HuH-7.5 (cell line): ENCODE results near the gene CARD10.
"Not testable (repeated sequence)": the region's sequence is repeated elsewhere in the genome, so short reads cannot be mapped to it uniquely, and the experiment has no call there.

Source experiments
- DNase-seq: peaks from one replicate; pipeline ENCODE4 v3.0.0; 2011; ENCODE audit warnings: low spot score

Gene CARD10

DNA sequence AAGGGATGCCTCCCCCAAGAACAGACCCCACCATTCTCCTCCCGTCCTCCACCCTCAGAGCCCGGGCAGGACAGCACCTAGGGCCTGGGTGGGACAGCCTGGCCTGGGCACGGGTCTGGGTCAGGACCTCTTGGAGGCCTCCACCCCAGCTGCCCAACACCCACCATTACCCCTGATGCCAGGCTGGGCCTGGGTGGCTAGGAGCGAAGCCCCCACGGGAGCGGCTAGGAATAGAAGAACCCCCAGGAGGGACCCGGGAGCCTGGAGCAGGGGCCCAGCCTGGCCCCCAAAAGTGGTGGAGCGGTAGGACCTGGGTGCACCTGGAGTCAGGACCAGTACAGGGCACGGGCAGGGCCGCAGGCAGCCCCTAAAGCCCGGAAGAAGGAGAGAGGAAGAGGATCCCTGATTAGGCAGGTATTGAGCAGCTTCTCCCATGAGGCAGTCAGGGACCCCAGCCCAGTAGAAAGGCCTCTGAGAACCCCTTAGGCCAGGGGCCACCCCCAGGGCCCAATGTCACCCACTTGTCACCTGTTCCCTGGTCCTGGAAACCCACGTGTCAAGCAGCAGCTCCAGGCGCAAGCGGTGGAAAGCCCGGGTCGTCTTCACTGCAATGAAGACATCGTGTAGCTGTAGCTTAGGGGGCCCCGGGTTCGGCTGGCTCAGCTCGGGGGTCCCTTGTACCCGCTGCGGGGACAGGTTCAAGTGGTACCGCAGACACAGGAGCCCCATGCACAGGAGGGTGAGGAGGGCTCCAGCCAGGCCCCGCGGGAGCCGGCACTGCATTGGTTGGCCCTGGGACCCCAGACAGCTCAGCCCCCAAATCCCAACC lies 33.6 kb downstream of the CARD10 start:
- no peak for DNase-seq

DNA sequence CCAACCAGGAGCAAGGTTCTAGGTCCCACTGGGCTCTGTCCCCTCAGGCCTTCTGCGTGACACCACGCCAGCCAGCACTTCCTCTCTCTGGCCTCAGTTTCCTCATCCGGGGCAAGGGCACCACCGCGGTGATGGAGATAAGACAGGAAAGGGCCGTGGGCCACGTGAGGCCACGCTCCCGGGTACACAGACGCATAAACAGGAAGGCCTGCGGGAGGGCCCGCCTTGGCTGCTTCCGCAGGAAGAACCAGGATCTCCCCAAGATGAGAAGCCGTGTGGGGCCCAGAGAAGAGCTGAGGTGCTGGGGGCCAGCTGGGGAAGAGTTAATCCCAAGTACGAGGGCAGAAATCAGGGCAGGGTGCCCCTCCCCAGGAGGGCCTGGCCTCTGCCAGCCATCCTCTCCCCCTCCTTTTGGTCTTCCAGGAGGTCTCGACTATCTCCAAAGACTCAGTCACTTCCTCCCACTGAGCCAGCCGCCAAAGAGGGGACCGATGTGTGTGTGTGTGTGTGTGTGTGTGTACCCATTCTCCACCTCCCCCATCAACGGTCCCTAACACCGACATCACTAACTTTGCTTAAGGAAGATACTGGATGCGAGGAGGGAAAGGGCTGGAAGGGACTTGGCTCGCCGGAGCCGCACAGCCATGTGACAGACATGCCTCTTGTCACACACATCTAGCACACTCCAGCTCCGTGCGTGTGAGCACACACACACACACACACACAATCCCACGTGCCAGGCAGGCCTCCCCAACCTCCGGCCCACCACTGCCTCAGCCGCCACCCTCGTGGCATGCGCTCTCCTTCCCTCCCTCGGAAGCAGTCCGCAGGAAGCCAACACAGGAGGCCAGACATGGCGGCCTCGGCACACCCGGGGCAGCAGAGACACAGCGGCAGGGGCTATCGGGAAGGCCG lies 34.5 kb downstream of the CARD10 start:
- no peak for DNase-seq

DNA sequence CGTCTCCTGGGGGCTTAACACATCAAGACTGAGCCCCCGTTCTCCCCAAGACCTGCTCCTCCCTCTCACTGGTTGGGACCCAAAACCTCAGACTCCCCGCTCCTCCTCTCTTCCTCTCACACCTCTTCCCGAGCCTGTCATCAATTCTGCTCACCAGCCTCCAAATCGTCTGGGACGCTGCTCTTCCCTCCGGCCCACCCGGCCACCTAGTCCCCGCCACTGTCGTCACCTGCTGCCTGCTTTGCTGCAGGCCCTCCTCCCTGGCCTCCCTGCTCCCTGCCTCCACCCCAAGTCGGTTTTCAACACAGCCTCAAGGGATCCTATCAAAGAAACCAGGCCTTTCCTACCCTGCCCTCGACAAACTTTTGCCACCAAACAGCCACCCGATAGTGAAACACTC lies 36.2 kb downstream of the CARD10 start:
- no peak for DNase-seq

DNA sequence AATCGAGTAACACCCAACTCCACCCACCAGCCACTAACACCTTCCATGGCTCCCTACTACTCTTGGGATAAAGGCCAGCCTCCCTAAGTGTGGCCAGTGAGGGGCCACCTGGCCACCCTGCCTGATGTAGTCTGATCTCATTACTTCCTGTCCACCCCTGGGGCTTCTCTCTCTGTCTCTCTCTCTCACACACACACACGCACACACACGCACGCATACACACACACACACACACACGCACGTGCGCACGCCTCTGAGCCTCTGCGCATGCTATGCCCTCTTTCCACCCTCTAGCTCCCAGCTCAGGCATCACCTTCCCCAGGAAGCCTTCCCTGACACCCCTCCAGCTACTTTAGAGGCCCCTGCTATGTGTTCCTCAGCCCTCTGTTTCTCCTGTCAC lies 37.0 kb downstream of the CARD10 start:
- DNase-seq = no peak

DNA sequence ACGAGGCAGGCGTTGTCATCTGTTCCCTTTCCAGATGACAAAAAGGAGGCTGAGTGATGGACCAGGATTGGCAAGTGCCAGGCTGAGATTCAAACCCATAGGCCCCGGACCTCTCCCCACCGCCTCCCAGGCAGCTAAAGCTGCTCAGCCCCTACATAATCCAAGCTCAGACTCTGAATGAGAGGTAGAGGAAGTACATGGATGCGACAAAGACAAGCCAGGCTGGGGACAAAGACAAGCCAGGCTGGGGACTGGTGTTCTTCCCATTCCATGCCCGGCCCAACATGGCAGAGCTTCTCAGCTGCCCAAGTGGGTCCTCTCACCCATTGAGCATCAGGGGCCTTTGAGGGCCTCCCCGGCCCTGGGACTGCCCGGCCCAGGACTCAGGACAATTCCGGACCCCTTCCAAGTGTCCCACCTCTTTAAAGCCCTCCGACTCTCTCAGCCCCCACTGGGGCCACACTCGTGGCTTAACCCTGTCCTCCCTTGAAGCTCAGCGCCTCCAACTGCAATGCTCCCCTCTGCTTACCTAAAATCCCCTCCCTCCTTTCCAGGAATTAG lies 37.8 kb downstream of the CARD10 start:
- DNase-seq = no peak

DNA sequence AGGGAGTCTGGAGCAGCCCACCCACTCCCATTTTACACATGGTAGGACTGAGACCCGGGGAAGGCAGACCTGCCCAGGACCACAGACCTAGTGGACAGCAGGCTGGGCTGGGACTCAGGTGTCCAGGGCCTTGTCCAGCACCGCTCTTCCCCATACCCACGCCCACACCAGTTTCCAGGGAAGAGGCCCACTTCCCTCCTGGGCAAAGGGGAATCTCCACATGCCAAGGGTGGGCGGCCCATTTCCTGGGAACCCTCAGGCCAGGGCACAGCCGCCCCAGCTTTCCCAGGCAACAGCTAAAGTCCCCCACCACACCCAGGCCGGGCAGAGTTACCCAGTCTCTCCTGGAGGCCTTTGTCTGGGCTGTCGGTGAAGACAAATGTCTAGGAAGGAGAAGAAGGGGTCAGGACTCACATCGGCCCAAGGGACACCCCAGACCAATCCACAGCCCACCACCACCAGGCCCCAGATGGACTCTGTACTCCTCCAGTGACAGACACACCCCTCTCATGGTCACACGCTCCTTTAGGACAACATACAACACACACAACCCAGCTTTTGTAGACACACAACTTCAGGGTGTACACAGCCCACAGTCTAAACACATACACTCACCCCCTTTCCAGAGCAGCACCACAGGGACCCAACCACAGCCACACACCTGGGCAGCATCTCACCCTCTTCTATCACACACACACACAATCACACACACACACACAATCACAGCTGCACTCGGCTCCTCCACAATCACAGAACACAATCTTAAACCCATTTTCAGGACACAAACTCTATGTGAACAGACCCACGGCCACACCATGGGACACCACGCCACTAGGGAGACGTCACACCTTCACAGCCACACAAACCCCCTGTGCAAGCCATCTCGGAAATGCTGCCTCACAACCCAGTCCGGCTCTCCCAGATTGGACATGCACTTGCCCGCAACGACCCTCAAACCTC lies 38.5 kb downstream of the CARD10 start:
- no peak for DNase-seq

DNA sequence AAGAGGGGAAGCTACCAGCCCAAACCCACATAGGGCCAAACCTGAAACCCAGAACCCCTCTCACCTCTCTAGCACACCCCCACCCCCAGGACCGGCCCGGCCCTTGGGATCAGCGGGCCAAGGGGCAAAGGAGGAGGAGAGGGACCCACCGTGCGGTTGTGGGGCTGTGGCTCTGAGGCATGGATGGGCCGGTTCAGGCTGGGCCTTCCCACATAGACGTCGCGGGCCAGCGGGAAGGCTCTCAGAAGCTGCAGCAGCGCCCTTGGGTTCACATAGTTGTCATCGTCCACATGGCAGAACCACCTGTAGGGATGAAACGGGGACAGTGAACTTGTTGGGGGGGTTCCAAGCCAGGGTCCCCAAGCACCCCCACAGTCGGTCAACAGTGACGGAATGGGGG lies 40.0 kb downstream of the CARD10 start:
- DNase-seq = no peak

DNA sequence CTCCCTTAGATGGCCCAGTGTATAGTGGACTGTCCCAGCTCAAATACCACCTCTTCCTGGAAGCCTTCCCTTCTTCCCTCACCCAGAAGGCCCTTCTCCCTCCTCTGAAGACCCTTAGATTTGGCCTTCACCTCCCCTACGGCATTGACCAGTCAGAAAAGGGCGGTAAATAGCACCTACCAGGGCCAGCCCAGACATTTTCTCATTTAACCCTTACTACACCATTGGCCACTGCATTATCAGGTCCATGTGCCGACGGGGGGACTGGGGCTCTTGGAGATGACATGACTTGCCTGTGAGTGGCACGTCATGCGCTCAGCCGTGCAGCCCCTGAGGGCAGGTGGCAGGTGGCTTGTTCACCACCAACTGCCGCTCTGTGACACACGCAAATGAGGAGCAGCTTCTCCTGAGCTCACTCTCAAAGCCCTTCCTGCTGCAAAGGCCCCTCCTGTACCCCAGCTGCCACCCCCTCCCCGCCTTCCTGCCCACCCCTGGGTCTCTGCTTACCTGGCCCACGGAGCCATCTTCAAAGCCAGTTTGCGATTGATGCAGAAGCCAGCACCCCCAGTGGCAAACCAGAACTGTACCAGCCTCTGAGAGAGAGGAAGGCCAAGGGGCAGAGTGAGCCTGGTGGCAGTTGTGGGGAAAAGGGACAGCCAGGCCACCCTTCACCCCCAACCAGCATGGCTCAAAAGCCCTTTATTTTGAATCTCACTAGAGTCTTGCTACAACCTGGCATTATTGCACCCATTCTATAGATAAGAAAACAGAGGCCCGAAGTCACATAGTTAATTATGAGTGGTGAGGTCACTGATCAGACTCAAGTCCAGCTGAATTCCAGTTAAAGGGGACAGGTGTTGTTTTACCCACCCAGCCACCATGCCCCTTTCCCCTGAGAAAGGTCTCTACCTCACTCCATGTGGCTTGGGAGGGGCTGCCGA lies 42.6 kb downstream of the CARD10 start:
- DNase-seq = no peak

DNA sequence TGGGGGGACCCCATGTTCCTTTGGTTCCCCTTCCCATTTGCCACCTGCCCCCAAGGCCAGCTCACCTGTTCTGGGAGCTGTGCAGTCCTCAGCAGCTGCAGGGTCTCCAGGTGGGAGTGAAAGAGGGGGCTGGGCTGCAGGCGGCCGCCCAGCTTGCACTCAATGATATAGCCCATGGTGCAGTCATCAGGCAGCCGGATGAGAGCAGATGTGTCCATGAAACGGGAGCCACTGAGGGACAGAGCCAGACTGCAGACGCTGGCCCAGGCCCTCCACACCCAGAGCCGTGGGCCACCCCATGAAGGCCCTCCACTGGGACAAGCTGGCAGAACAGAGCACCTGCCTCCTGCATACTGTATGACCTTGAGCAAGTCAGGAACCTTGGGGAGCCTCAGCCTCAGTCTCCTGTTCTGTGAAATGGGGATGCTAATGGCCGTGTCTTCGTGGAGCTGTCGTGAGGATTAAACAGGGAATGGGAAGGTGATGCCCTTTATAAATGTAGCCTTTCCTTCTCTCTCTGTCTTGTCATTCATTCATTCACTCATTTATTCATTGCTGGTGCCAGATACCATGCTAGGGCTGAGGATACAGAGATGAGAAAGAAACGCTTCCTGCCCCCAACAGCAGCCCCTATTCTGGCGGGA lies 44.6 kb downstream of the CARD10 start:
- no peak for DNase-seq

DNA sequence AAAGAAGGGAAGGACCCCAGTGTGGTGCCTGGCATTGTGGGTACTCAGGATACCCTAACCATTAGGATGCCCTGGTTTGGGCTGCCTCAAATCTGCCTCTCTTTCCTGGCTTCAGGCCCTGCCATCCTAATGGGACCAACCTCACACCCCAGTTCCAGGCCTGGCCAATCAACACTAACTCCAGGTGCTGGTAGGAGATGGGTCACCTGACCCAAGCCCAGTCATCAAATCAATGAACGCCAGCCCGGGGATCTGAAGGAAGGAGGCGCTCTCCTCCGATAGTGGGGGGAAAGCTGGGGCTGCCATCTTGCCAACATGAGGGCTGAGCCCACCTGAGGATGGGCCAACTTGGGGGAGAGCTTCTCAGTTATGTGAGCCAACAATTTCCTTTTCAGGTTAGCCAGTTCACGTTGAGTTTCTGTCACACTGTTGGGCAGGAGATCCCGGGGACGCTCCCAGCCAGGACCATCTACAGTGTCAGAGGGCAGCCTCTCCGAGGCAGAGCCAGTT lies 45.7 kb downstream of the CARD10 start:
- no peak for DNase-seq

DNA sequence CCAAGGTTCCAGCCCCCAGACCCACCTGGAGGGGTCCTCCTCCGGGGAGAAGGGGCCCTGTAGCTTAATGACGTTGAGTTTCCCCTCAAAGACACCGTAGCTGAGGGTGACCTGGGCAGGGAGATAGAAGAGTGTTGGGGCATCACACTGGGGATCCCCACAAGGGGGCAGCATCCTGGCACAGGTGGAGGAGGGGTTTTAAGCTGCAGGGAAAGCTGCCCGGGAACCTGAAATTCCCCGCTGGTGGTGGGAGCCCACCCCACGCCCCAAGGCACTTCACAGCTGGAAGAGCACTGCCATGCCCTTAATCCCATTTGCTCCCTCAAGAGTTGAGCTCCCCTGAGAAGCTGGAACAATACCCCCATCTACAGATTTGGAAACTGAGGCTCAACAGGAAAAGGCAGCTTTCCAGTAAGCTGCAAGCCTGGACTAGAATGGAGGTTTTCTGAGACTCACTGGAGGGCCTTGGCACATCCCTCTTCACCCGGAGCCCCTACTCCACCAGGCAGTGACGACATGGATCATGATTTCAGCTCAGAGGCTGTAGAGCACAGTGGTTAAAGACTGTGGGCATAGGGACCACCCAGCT lies 46.7 kb downstream of the CARD10 start:
- DNase-seq = peak; percentile 81

DNA sequence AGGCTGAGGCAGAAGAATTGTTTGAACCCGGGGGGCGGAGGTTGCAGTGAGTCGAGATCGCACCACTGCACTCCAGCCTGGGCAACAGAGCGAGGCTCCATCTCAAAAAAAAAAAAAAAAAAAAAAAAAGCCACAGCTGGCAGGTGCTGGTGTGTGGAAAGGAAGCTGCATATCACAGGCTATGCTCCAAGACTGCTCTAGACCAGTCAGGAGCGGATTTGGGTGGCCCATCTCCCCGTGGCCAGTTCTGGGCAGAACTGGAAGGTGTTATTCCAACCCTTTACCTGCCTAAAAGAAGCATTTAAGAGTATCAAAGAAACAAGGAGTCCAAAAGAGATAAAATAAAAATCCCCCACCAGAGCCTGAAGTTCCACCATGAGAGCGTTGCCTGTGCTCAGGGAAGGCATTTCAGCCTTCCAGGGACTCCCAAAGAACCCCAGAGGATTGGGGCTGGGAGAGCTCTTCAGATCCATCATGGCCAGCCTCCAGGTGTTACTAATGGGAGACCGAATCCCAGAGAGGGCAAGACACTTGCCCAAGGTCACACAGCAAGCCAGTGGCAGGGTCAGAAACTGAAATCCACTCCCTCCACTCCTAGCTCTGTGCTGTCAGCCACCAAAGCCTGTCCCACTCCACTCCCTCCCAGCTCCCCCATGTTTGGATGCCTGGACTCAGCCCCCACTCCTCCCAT lies 47.3 kb downstream of the CARD10 start:
- DNase-seq = no peak

DNA sequence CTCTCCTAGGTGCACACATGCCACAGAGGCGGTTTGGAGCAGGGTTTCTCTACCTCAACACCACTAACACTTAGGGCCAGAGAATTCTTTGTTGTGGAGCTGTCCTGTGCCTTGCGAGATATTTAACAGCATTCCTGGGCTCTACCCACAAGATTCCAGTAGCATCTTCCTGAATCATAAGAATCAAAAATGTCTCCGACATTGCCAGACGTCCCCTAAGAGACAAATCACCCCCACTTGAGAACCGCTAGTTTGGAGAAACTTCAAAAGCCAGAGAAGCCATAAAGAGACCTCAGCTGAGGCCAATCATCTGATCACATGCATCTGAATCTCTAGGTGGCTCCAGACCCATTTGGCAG lies 49.1 kb downstream of the CARD10 start:
- no peak for DNase-seq

DNA sequence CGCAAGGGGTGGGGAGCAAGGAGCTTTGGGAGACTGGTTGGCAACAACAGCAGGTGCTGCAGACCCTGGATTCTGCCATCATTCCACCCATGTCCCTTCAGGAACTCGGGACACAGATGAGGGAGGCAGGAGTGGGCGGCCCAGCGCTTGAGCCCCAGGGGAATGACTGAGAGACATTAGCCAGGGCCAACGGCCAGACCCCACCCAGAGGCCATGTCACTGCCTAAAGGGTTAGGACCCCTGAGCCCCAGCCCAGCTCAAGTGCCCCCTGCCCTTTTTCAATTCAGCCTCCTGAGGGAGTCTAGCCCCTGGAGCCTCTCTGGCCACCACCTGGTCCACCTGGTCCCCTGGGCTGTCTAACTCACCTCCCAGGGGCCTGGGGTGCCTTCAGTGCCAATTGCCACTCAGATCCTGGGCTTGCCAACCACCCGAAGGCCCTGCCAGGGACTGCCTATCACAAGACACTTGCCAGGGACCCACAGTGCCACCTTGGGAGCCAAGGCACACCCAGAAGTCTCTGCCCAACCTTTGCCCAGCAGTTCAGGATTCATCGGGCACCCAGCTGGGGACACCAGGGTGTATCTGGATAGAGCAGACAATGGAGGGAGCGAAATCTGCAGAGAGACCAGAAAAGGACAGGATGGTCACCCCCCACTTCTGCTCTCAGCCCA lies 49.7 kb downstream of the CARD10 start:
- no peak for DNase-seq

DNA sequence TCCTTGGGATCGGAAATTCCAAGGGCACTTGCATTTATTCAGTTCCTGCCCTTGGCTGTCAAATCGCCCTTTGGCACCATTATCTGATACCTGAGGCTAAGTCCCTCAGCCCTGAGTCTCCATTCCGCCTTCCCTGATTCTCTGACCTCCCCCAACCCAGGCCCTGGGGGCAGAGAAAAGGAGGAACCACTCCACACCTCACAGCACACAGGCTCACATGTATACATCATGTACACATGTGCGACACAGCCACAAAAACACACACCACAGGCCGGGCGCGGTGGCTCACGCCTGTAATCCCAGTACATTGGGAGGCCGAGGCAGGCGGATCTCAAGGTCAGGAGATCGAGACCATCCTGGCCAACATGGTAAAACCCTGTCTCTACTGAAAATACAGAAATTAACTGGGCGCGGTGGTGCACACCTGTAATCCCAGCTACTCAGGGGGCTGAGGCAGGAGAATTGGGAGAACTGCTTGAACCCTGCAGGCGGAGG lies 51.0 kb downstream of the CARD10 start:
- DNase-seq = not testable (repeated sequence)

DNA sequence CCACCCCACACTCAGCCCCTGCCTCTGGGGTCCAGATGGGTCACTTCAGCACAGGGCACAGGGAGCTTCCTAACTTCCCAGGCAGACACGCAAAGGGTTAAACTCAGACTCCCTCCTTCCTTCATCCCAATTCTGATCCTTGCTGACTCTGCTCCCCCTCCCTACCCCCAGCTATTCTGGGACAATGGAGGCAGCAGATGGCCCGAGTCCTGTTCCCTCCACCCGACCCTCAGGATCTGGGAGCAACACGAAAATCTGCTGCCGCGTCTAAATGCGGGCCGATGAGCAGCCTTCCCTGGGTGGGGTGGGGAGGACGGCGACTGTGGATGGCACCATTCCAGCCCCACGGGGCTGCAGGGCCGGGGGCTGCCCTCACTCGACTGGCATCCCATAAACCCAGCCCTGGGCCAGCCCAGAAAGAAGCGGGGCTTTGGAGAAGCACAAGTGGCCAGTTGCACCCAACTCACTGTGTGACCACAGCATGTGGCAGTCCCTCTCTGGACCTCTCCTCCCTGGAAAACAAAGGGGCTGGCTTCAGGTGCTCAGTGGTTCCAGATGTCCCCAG lies 51.7 kb downstream of the CARD10 start:
- no peak for DNase-seq

DNA sequence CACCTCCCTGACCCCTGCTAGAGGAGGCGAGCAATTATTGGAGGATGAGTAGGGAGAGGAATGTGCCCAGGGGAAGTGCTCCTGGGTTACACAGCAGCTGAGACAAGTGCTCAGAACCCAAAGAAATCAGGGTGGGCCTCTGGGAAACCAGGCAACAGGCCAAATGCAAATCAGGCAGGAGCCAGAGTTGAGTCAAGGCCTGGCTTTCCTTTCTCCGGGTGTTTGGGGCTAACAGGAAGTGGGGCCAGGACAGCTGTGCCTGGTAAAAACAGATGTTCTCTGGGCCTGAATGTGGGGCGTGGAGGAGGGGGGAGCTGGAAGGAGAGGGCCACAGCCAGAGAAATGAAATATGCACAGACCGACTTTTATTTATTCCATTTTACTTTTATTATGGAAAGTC lies 55.0 kb downstream of the CARD10 start:
- no peak for DNase-seq

DNA sequence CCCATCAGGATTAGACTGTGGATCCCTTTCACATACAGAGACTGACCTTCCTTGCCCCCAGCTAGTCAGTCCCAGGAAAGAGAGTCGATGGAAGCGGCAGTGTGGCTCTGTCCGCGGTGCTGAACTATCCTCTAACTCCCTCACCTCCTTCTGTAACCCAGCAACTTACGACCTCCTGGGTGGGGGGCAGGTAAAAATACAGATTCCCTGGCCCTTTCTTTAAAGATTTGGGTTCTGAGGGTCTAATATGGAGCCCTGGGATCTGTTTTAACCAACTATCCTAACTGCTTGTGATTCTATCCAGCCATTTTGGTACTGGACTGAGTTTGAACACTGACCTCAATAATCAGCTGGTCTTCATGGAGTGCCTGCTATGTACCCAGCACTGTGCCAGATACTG lies 56.2 kb downstream of the CARD10 start:
- peak; percentile 46 for DNase-seq
